HUDEP-2 (cell line): ENCODE results near the gene TRAPPC1.
"Not testable (repeated sequence)": the region's sequence is repeated elsewhere in the genome, so short reads cannot be mapped to it uniquely, and the experiment has no call there.

Experiments used
- DNase-seq, 76 experiments: peaks; one replicate each; lab custom pipeline; 2025; ENCODE audit not compliant: unreplicated experiment in 76 of 76; lab: John Stamatoyannopoulos, UW

TRAPPC1 gene, protein sequence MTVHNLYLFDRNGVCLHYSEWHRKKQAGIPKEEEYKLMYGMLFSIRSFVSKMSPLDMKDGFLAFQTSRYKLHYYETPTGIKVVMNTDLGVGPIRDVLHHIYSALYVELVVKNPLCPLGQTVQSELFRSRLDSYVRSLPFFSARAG

DNA sequence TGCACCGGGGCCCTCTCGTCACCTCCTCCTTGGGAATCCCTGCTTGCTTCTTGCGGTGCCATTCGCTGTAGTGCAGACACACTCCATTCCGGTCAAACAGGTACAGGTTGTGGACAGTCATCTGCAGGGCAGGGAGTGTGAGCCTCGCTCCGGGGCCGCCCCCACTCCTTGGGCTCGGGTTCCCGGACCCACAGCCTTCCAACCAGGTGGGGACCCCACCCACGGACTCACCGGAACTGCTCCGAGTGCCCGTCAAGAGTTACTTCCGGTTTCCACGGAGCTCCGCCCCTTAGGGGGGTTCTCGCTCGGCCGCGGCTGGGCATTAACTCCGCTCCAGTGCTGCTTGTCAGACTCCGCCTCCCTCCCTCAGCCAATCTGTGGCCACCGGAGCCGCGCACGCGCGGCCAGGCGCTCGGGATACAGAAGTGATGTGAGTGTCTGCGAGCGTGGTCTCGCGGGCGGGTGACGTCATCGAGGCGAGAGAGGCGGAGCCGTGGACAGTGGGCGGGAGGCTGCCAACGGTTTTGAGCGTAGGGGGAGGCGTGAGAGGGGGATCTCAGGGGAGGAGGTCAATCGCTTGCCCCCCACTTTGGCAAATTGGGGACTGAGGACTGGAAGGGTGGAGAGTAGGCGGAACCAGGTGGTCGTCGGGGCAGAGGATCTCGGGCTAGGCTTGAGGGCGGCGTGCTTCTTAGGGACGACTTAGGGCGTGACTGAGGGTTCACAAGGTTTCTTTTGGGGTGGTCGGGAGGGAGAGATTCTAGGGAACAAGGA lies at the start of gene TRAPPC1, which contains the start of gene CNTROB:
TRAPPC1 (minus strand) TSS at position 238 of the 774 bp plus-strand sequence; CDS start at position 121, 117 bp downstream.
CNTROB (plus strand) TSS at position 498 of the 774 bp plus-strand sequence. CDS start 874 bp downstream, outside the sequence.
- DNase-seq: peak; percentile 56 to 100 (median 99)

DNA sequence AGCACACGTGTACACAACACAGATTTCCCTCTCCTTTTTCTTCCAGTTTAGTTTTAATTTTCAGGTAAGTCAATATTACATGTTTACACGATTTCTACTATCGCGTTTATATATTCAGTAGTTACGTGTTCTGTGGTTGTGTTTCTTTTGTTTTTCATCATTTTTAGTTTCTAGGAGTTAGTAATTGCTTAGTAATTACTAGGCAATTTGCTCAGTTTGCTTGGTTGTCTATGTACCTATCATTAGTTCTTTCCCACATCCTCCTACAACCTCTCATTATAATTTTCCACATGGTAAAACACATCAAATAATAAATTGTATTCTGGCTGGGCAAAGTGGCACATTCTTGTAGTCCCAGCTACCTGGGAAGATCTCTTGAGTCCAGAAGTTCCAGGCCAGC lies 46.1 kb upstream of the TRAPPC1 start:
- no peak for DNase-seq

DNA sequence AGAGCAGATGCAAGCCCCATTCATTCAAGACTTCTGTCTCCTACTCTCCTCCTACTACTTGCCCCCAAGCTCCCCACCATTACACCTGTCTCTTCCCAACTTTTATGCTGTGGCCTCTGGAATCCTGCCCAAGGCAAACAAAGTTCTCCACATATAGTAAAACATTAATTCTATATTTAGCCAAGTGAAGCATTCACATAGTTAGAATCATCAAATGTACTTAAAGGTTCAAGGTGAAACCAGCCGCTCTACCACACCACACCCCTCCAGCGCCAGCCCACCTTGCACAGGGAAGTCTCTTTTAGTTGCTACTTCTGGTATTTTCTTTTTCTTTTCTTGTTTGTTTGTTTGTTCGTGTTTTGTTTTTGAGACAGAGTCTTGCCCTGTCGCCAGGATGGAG lies 45.3 kb upstream of the TRAPPC1 start:
- no peak for DNase-seq

DNA sequence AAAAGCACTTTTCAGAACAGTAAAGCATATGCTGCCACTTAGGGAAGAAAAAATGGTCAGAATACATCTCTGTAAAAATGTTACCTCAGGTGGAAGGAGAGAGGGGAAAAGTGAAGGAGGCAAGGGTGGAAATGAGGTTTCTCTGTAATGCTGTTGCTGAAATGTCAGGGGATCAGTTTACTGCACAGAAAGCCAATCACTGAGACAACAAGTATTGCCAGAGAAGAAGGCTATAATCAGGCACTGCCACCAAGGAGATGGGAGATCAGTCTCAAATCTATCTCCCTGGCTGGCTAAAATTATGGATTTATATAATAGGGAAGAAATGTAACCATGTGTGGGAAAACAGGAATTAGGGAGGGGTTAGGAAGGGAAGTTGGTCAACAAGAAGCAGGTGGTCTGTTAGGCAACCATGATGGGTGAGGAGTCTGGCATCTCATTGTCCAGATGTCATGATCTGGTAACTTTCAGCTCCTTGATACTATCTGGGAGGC lies 42.9 kb upstream of the TRAPPC1 start:
- no peak for DNase-seq

DNA sequence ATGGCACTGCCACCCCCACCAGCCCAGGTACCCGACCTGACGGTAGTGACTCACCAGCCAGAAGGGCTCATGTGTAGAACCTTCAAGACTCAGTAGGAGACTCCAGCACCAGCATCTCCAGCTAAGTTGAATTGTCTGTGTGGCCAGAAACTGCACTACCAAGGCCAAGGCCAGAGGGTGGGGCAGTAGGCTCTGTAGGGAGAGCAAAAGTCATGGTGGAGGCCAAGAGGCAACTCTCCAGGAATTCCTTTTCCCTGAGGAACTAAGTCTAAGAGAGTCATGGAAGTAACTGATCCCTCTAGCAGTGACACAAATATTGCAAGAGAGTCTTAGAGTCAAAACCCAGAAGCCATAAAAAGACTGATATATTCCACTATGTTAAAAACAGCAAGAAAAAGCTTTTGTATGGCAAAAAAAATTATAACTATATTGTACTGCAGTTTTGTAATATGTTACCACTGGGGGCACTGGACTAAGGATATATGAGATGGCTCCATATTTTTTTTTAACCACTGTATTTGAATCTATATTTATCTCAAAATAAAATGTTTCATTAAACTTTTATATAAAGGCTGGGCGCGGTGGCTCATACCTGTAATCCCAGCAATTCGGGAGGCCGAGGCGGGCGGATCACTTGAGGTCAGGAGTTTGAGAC lies 40.5 kb upstream of the TRAPPC1 start:
- DNase-seq: no peak

DNA sequence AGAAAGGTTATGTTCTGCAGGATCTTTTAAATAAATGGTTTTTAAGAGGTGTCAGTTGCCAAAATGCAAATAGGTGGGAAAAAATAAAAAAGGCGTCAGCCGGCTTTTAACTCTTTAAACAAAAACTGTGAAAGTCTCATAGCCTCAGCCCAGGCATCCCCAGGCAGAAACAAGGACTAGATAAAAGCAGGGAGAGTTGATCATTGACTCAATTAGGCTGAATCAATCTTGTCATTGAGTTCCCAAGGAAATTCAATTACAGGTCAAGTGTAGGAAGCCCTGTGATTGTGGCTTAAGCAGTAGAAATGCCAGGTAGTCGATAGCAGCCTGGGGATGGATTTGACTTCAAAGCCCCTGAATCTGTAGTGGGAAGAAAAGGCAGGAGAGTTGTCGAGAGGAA lies 39.9 kb upstream of the TRAPPC1 start:
- no peak for DNase-seq

DNA sequence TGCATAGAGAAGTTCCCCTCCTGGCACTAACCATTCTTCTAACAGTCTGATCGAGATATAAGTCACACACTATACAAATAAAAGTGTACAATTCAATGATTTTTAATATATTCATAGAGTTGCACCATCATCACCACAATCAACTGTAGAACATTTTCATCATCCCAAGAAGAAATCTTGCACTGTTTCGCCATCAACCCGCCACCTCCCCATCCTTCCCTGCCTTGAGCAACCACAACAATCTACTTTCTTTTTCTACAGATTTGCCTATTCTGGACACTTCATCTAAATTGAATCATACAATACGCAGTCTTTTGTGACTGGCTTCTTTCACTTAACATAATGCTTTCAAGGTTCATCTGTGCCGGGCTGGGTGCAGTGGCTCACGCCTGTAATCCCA lies 37.7 kb upstream of the TRAPPC1 start:
- DNase-seq: no peak

DNA sequence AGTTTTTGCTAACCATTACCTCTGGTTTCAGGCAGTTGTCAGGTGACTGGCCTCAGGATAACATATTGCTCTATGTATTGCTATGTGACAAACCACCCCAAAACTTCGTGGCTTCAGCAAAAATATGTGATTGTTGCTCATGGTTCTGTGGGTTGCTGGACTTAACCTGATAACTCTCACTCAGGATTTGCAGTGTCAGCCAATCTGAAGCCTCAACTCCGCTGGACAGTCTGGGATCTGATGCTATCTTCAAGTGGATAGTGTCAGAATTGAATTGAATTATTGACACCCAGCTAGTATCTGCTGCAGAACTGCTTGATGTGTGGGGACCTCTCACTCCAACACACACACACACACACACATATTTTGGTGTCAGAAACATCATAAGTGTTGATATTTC lies 36.0 kb upstream of the TRAPPC1 start:
- no peak for DNase-seq

DNA sequence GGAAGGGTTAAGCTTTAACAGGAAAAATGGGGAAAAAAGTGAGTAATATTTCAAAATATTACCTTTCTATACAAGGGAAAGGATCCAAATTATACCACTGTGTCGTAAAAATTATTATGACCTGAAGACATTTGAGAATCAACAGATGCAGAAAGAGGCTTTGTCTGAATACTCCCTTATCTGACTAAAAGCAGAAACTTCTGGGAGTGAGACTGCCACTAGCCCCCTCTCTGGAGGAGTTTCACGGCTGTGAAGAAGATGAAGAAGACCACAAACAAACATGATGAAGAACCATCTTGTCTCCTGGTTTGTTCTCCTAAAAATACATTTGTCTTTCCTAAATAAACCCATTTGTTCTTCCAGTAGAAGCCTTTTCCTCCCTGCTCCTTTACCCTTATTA lies 29.7 kb upstream of the TRAPPC1 start:
- no peak for DNase-seq

DNA sequence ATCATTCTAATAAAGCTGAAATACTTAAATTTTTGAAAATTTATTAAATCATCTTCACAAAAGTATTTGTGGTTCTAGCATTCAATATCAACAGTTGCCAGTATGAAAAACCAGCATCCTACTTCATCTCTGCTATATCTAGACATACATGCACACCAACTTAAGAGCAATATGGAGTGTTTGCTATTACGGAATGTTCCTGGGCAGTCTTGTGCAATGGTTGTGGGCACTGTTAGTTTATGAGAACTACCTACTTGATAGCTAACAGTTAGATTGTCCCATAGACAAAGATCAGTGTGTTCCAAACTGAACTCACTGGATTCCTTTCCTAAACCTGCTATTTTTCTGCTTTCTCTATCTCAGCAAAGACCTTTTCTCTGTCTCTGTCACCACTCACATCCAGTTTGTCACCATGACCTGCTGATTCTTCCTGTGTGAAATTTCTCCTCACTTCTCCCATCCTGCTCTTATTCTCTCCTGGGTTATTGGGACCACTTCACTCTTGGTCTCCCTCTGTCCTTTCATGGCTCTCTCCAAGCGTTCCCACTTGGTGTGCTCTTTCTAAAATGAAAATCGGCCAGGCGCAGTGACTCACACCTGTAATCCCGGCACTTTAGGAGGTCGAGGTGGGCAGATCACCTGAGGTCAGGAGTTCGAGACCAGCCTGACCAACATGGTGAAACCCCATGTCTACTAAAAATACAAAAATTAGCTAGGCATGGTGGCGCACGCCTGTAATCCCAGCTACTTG lies 27.9 kb upstream of the TRAPPC1 start:
- DNase-seq: no peak

DNA sequence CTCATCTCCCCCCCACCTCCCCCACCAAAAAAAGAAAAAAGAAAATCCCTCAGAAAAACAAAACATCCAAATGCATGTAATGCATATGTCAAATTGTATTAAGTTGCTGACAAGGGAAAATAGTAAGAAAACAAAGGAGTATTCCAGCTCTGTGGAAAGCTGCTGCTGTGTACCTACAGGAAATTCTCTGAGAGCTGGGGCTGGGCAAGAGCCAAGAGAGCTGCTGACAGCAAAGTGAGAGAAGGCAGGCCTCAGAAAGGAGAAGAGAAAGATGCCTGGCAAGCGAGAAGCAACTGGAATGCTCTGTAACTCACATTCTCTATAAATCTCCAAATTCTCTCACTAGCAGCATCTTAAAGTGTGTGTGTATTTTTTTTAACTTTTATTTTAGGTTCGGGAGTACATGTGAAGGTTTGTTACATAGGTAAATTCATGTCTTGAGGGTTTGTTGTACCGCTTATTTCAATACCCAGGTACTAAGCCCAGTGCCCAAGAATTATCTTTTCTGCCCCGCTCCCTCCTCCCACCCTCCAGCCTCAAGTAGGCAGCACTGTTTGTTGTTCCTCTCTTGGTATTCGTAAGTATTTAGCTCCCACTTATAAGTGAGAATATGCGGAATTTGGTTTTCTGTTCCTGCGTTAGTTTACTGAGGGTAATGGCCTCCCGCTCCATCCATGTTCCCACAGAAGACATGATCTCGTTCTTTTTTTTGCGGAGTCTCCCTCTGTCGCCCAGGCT lies 24.7 kb upstream of the TRAPPC1 start:
- no peak for DNase-seq

DNA sequence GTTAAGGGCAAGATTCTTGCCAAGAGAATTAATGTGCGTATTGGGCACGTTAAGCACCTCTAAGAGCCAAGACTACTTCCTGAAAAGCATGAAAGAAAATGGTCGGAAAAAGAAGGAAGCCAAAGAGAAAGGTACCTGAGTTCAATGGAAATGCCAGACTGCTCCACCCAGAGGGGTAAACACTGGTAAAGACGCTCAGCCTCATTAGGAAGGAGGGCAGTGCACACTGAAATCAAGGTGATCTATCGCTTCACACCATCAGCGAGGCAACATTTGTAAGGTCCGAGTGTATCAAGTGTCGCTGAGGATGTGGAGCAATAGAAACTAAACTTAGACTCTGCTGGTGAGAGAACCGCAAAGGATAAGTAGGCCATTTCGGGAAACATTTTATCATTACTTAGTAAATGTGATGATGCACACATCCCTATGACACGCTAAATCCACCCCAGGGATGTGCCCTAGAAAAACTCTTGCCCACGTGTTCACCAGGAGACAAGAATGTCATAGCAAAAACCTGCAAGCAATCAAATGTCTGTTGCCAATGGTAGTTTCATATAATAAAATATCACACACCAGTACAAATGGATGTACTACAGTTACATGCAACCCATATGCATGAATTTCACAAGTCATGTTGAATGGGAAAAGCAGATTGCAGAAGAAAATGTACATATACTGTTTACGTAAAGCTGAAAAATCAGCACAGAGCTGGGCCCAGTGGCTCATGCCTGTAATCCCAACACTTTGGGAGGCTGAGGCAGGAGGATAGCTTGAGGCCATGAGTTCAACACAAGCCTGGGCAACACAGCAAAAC lies 23.9 kb upstream of the TRAPPC1 start:
- DNase-seq: no peak

DNA sequence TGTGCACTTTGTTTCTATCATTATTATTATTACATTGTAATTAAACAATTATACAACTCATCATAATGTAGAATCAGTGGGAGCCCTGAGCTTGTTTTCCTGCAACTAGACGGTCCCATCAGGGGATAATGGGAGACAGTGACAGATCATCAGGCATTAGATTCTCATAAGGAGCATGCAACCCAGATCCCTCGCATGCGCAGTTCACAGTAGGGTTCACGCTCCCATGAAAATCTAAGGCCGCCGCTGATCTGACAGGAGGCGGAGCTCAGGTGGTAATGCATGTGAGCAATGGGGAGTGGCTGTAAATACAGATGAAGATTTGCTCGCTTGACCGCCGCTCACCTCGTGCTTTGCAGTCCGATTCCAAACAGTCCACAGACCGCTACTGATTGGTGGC lies 21.5 kb upstream of the TRAPPC1 start:
- DNase-seq: not testable (repeated sequence)

DNA sequence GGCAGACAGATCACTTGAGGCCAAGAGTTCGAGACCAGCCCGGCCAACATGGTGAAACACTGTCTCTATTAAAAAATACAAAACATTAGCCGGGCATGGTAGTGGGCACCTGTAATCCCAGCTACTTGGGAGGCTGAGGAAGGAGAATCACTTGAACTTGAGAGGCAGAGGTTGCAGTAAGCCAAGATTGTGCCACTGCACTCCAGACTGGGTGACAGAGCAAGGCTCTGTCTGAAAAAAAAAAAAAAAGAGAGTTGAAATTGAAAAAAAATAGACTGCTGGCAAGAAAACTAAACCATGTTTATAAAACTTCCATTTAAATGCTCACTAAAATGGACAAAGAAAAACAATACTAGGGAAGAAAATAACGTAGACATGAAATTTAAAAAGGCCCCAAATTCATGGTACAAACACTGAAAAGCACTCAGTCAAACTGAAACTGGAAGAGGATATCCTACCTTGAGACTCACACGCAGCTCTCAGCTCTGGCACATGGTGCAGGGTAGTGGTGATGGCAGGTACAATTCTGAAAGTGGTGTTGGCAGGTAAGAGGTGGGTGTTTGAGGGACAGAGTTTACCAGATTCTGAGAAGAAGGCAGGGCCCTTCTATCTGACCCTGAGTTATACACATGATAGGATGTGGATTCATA lies 19.5 kb upstream of the TRAPPC1 start:
- DNase-seq: no peak

DNA sequence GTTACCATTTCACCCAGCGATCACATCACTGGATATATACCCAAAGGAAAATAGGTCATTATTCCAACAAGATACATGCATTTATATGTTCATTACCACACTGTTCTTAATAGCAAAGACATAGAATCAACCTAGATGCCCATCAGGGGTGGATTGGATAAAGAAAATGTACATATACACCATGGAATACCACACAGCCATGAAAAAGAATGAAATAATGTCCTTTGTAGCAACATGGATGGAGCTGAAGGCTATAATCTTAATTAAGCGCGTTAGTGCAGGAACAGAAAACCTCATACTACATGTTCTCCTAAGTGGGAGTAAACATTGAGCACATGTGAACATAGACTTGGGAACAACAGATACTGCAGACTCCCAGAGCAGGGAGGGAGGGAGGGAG lies 18.8 kb upstream of the TRAPPC1 start:
- no peak for DNase-seq

DNA sequence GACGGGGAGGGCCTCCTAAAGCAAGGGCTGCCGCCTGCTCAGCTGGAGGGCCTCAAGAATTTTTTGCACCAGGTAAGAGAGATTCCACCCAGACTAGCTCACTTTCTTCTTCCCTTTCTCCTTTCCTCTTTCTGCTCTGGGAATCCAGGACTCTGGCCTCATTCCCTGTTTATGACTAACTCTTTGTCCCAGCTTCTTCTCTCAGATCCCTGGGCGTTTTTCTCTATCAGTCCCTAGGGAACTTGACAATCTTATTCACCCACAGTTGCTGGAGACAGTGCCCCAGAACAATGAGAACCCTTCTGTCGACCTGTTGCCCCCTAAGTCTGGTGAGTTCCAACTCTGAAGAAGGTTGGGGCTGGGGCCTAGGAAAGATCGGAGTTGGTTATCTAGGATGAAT lies 15.9 kb upstream of the TRAPPC1 start:
- no peak for DNase-seq

DNA sequence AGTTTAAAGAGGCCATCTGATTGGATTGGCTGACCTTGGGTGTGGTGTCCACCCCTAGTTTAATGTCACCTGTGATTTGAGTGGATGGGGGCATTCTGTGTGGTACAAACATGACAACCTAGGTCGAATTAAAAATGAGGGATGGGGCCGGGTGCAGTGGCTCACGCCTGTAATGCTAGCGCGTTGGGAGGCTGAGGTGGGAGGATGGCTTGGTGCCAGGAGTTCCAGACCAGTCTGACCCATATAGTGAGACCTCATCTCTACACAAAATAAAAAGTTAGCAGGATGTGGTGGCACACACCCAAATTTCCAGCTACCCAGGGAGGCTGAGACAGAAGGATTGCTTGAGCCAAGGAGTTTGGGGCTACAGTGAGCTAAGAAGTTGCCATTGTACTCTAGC lies 14.7 kb upstream of the TRAPPC1 start:
- DNase-seq: no peak

DNA sequence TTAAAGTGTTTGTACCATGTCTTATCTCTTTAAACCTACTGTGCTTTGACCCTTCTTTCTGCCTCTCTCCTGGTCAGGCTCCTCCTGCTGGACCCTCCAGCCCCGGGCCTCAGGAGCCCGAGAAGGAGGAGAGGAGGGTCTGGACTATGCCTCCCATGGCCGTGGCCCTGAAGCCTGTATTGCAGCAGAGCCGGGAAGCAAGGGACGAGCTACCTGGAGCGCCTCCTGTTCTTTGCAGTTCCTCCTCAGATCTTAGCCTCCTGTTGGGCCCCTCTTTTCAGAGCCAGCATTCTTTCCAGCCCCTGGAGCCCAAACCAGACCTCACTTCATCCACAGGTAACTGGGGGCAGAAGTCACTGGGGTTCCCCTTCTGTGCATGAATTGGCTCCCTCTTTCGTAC lies 13.9 kb upstream of the TRAPPC1 start:
- no peak for DNase-seq

DNA sequence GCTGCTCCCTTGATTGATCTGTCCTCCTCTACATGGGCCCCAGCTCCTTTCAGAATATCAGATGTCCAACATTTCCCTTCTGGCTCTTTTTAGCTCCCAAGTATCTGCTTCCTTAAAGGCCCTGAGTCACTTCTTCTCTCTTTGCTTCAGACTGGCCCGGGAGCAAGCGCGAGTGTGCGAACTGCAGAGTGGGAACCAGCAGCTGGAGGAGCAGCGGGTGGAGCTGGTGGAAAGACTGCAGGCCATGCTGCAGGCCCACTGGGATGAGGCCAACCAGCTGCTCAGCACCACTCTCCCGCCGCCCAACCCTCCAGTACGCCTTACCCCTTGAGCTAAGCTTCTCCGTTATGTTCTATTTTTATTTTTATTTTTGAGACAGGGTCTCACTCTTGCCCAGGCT lies 12.6 kb upstream of the TRAPPC1 start:
- no peak for DNase-seq
